Osteoblast (primary cell): ENCODE data around the gene OR51T1. TPM values are rescaled to one million over a fixed set of nuclear protein-coding genes. Genes with fewer than 3 reads are reported as not detected.

Experiments
- DNase-seq: peaks from one replicate; pipeline ENCODE4 v3.0.0; 2011; ENCODE audit warnings: low spot score, mixed read lengths; ENCODE audit not compliant: insufficient read length; ENCODE audit errors: missing footprints
- H2AFZ ChIP-seq: 2 replicates; pipeline ENCODE4 v1.6.0; 2011; ENCODE audit warnings: mild to moderate bottlenecking, low read length
- H3K27ac ChIP-seq: 2 replicates; pipeline ENCODE4 v1.5.1; 2011; ENCODE audit warnings: mild to moderate bottlenecking, low read depth, low read length, moderate library complexity
- H3K27me3 ChIP-seq: 2 replicates; pipeline ENCODE4 v1.6.0; 2012; ENCODE audit warnings: mild to moderate bottlenecking, control low read depth, inconsistent platforms, low read length, moderate library complexity; ENCODE audit not compliant: insufficient read depth
- H3K36me3 ChIP-seq: 2 replicates; pipeline ENCODE4 v1.5.1; 2011; ENCODE audit warnings: mild to moderate bottlenecking, low read length, control low read depth, moderate library complexity; ENCODE audit not compliant: insufficient read depth
- H3K4me1 ChIP-seq: 2 replicates; pipeline ENCODE4 v1.5.1; 2011; ENCODE audit warnings: mild to moderate bottlenecking, low read length, control low read depth, moderate library complexity; ENCODE audit not compliant: insufficient read depth
- H3K4me2 ChIP-seq: 2 replicates; pipeline ENCODE4 v1.6.0; 2011; ENCODE audit warnings: mild to moderate bottlenecking, low read length; ENCODE audit not compliant: insufficient read depth
- H3K4me3 ChIP-seq: fragments of 200-600 bp; sonication (generic); 3 replicates; pipeline ENCODE4 v1.5.1; 2012; ENCODE audit warnings: mild to moderate bottlenecking, low read length, inconsistent platforms; ENCODE audit not compliant: insufficient read depth
- H3K79me2 ChIP-seq: 2 replicates; pipeline ENCODE4 v1.6.0; 2012; ENCODE audit warnings: mild to moderate bottlenecking, low read length, control low read depth, inconsistent platforms; ENCODE audit not compliant: insufficient read depth
- H3K9me3 ChIP-seq: 2 replicates; pipeline ENCODE4 v1.5.1; 2011; ENCODE audit warnings: low read depth, low read length, control low read depth
- H4K20me1 ChIP-seq: 2 replicates; pipeline ENCODE4 v1.6.0; 2012; ENCODE audit warnings: mild to moderate bottlenecking, low read length, control low read depth; ENCODE audit not compliant: insufficient read depth
- total RNA-seq: library from RNA; depleted of rRNA; stranded (reverse); fragments of >200 nt; gene quantifications from 2 replicates; pipeline ENCODE4 v1.2.3, GENCODE V29; 2012
- TF ChIP-seq, protein P1 (sequence below): IDR thresholded peaks from 2 replicates; pipeline ENCODE4 v1.5.1; 2011; ENCODE audit warnings: mild to moderate bottlenecking, low read depth, low read length, moderate library complexity; ENCODE audit errors: extremely low read depth

OR51T1 gene
- total RNA-seq, 1 donor, result not detected

- DNase-seq, result no peak
- Histone ChIP-seq H4K20me1 (no peaks in the 10 kb centered on the region), H3K27ac (no peak overlapping the region), H3K27me3 (no peaks in the 10 kb centered on the region), H2AFZ (no peak overlapping the region), H3K36me3 (no peaks in the 10 kb centered on the region), H3K4me1 (peaks cover under 1% of the 10 kb centered on the region), H3K4me2 (no peak overlapping the region), H3K4me3 (no peak overlapping the region), H3K9me3 (no peaks in the 10 kb centered on the region), H3K79me2 (no peaks in the 10 kb centered on the region)
- TF ChIP-seq, protein P1, sequence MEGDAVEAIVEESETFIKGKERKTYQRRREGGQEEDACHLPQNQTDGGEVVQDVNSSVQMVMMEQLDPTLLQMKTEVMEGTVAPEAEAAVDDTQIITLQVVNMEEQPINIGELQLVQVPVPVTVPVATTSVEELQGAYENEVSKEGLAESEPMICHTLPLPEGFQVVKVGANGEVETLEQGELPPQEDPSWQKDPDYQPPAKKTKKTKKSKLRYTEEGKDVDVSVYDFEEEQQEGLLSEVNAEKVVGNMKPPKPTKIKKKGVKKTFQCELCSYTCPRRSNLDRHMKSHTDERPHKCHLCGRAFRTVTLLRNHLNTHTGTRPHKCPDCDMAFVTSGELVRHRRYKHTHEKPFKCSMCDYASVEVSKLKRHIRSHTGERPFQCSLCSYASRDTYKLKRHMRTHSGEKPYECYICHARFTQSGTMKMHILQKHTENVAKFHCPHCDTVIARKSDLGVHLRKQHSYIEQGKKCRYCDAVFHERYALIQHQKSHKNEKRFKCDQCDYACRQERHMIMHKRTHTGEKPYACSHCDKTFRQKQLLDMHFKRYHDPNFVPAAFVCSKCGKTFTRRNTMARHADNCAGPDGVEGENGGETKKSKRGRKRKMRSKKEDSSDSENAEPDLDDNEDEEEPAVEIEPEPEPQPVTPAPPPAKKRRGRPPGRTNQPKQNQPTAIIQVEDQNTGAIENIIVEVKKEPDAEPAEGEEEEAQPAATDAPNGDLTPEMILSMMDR, result no peak
Measured at GRCh38 chr11:4886186-4886585, 4.5 kb downstream of the OR51T1 start.

DNA sequence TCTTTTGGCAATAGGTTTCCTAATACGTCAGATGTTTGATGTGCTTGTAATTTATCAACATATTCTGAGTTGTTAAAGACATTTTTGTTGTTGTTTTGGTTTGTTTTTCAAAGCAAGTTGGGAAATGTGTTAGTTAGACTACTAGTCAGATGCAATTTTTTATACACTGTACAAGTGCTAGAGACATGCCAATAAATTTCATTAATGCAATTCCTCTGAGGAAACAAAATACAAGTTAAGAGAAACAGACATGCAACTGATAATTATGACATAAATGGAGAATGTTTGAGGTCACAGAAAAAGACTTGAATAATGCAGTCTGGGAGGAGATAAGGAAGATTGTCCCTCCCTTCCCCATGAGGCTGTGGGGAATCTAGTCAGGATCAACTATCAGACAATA lies 5.9 kb downstream of the OR51T1 start:
- DNase-seq, result no peak
- no peak overlapping the region for H2AFZ ChIP-seq

DNA sequence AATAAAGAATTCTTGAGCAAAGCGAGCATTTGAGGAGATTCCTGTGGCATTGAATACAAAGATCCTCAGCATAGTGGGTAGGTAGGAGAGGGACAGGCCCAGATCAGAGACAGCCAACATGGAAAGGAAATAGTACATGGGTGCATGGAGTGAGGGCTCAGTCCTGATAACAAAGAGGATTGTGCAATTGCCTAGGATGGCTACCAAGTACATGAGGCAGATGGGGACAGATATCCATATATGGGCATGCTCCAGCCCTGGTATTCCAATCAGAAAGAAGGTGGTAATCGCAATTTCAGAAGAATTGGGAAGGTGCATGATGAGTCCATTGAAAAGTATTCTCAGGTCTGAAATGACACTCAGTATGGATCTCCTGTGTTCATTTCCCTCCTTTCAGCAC lies 8.6 kb downstream of the OR51T1 start:
- Histone ChIP-seq H3K27ac (no peak overlapping the region), H4K20me1 (no peaks in the 10 kb centered on the region), H3K4me3 (no peak overlapping the region), H3K9me3 (no peaks in the 10 kb centered on the region), H2AFZ (no peak overlapping the region), H3K4me2 (no peak overlapping the region), H3K27me3 (no peaks in the 10 kb centered on the region), H3K36me3 (no peaks in the 10 kb centered on the region), H3K79me2 (no peaks in the 10 kb centered on the region), H3K4me1 (no peaks in the 10 kb centered on the region)
- TF ChIP-seq, protein P1, result no peak
- DNase-seq, result no peak

More for the DNA sequence above, 5.9 kb downstream of the OR51T1 start:
- H3K4me1 ChIP-seq, result no peaks in the 10 kb centered on the region
- no peaks in the 10 kb centered on the region for H4K20me1 ChIP-seq
- no peak overlapping the region for H3K27ac ChIP-seq
- TF ChIP-seq, protein P1, result no peak
- no peaks in the 10 kb centered on the region for H3K9me3 ChIP-seq
- no peaks in the 10 kb centered on the region for H3K27me3 ChIP-seq
- H3K36me3 ChIP-seq, result no peaks in the 10 kb centered on the region
- H3K79me2 ChIP-seq, result no peaks in the 10 kb centered on the region
- H3K4me3 ChIP-seq, result no peak overlapping the region
- H3K4me2 ChIP-seq, result no peak overlapping the region

- Histone ChIP-seq H3K36me3 (no peaks in the 10 kb centered on the region), H4K20me1 (no peaks in the 10 kb centered on the region), H3K79me2 (no peaks in the 10 kb centered on the region), H3K4me2 (no peak overlapping the region), H3K4me3 (no peak overlapping the region), H2AFZ (no peak overlapping the region), H3K9me3 (no peaks in the 10 kb centered on the region), H3K27ac (no peak overlapping the region), H3K27me3 (no peaks in the 10 kb centered on the region), H3K4me1 (no peaks in the 10 kb centered on the region)
- TF ChIP-seq, protein P1, result peak; percentile 27
- peak; percentile 66 for DNase-seq
Measured at GRCh38 chr11:4891996-4892640, 10.4 kb downstream of the OR51T1 start.
